Pulmonary artery endothelial cell (primary cell): ENCODE data around the gene FBXL20. TPM values are rescaled to one million over a fixed set of nuclear protein-coding genes. Genes with fewer than 3 reads are reported as not detected.
"Not testable (repeated sequence)": the region's sequence is repeated elsewhere in the genome, so short reads cannot be mapped to it uniquely, and the experiment has no call there.

Experiments
- DNase-seq: peaks from one replicate; pipeline ENCODE4 v3.0.0-alpha.2; 2011; ENCODE audit warnings: low read depth, low spot score
- total RNA-seq: library from RNA; depleted of rRNA; stranded (reverse); fragments of >200 nt; gene quantifications from 2 replicates; pipeline ENCODE4 v1.2.3, GENCODE V29; 2014

Gene FBXL20
- total RNA-seq, 1 donor from 2014 or later: 7.2 TPM

DNA sequence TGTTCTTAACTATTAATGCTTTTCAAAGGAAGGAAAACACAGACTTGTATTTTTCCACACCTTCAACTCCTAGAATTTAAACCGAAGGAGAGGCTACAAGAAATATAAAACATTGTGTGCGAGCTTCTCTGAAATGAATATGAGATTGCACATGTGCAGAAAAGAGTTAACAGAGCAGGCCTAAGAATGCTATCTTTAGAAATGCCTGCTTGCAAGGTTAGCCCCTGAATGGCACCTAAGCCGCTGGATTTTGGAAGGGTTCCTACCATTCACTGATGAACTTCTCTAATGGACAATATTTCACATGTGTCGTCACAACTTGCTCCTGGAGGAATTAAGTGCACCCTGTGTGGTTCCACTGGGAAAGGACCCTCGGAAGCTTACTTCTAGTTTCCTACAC is 69.3 kb downstream of the FBXL20 start:
- no peak for DNase-seq

GRCh38 chr17:39328815-39329214 is 72.6 kb downstream of the FBXL20 start:
- no peak for DNase-seq

- no peak for DNase-seq
These were observed 74.3 kb downstream of the FBXL20 start for GRCh38 chr17:39327109-39327508.

GRCh38 chr17:39325528-39326240 is 75.7 kb downstream of the FBXL20 start:
- no peak for DNase-seq

- DNase-seq: no peak
These were observed 82.8 kb downstream of the FBXL20 start for GRCh38 chr17:39318636-39319035.

DNA sequence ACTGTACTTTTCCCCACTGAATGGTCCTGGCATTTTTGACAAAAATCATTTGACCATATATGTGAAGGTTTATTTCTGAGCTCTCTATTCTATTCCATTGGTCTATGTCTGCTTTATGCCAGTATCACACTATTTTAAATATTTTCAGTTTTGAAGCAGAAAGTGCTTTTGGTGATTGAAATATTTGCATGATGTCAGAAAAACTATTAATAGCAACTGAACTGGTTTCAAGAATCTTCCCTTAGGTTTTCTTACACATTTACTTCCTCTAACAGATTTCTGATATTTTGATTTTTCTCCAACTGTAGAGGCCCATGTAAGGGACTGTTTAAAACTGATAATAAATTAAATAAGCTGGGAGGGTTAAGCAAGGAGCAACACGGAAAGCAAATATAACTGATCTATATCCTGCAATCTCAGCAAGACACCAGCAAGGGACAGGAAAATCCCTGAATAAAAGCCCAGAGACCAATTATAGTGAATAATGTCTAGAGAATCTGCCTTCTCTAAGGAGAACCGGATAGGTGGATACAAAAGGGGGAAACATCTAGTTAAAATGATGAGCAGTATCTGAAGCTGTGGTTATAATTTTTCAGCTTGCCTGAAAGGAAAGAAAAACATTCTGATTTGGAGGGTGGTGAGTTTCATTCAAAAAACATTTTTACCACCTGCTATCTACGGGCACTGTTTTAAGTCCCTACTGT is 94.8 kb downstream of the FBXL20 start:
- no peak for DNase-seq

GRCh38 chr17:39305978-39306377 is 95.4 kb downstream of the FBXL20 start:
- DNase-seq: no peak

DNA sequence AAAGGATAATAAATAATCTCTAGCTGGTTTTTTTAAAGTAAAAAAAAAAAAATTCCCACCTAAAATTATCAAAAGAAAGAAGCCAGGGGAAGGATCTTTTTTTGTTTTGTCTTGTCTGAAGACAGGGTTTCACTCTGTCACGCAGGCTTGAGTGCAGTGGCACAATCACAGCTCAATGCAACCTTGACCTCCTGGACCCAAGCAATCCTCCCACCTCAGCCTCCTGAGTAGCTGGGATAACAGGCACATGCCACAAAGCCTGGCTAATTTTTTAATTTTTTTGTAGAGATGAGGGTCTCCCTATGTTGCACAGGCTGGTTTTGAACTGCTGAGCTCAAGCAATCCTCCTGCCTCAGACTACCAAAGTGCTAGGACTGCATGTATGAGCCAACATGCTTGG is 97.2 kb downstream of the FBXL20 start:
- no peak for DNase-seq

DNA sequence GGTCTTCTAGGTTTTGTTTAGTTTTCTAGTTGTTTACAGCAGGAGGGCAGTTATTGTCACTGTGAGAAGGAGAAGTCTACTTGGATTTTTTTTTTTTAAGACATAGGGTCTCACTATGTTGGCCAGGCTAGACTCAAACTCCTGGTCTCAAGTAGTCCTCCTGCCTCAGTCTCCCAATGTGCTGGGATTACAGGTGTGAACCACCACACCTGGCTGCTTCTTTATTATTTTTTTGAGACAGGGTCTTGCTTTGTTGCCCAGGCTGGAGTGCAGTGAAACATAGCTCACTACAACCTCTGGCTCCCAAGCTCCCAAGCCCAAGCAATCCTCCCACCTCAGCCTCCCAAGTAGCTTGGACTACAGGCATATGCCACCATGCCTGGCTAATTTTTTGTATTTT is 107.4 kb downstream of the FBXL20 start:
- no peak for DNase-seq

- DNase-seq: not testable (repeated sequence)
These were observed 108.9 kb downstream of the FBXL20 start for GRCh38 chr17:39292546-39292945.

DNA sequence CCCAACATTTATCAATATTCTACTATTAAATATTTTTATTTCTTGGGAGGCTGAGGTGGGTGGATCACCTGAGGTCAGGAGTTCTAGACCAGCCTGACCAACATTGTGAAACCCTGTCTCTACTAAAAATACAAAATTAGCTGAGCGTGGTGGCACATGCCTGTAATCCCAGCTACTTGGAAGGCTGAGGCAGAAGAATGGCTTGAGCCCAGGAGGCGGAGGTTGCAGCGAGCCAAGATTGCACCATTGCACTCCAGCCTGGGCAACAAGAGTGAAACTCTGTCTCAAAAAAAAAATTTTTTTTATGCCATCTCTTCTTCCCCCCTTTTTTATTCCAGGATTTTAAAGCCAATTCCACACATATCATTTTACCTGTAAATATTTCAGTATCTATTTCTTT is 114.9 kb downstream of the FBXL20 start:
- DNase-seq: not testable (repeated sequence)

GRCh38 chr17:39284685-39285084 is 116.7 kb downstream of the FBXL20 start:
- no peak for DNase-seq

DNA sequence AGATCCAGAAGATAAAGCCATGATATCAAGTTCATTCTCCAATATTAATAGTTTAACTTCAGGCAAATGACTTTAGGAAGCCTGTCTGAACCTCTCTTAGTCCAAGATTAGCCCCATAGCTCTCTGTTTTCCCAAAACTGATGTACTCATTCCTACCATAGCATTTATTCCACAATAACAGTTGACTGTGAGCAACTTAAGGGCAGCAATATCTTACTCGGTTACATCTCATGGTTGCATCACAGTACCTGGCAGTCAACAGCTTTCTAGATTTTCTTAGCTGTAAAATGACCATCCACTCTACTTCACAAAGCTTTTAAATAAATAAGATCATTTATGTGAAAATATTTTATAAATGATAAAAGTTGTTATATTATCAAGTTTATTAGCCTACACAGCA is 117.5 kb downstream of the FBXL20 start:
- no peak for DNase-seq

- DNase-seq: no peak
These were observed 118.3 kb downstream of the FBXL20 start for GRCh38 chr17:39283098-39283497.

- DNase-seq: no peak
These were observed 119.6 kb downstream of the FBXL20 start for GRCh38 chr17:39281806-39282205.

- DNase-seq: not testable (repeated sequence)
These were observed 123.2 kb downstream of the FBXL20 start for GRCh38 chr17:39278246-39278645.

- no peak for DNase-seq
These were observed 124.3 kb downstream of the FBXL20 start for GRCh38 chr17:39277110-39277509.

GRCh38 chr17:39276113-39276512 is 125.3 kb downstream of the FBXL20 start:
- DNase-seq: no peak

DNA sequence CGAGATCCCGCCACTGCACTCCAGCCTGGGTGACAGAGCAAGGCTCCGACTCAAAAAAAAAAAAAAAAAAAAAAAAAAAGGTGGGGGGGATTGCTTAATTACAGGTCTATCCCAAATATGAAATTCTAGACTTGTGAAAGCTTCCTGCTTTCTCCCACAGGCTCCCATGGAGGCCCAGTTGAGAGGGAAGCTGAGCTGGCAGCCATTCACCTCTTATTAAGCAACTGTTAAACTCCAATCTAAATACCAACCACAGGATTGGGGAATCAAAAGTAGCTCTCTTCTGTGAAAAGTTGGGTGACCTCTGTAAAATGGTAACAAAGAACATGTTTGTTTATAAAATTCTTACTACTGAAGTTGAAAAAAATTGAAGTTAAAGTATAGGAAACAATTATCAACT is 129.9 kb downstream of the FBXL20 start:
- DNase-seq: no peak

DNA sequence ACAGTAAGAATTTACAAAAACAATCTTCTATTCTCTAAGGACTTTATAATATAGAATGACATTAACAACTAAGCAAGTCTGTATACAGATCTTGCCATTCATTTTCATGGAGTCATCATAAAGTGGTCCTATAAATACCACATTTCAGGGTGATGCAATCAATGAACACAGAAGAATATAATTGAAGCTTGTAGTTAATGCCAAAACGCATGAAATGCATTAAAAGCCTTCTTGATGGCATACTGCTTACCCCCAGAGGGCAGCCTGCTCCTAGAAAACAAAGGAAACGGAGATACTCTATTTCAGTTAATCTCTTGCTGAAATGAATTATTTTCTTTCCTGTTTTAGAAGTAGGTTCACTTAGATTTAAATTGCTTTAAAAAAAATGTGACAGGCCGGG is 130.5 kb downstream of the FBXL20 start:
- DNase-seq: no peak

- DNase-seq: no peak
These were observed 137.3 kb downstream of the FBXL20 start for GRCh38 chr17:39264119-39264518.

DNA sequence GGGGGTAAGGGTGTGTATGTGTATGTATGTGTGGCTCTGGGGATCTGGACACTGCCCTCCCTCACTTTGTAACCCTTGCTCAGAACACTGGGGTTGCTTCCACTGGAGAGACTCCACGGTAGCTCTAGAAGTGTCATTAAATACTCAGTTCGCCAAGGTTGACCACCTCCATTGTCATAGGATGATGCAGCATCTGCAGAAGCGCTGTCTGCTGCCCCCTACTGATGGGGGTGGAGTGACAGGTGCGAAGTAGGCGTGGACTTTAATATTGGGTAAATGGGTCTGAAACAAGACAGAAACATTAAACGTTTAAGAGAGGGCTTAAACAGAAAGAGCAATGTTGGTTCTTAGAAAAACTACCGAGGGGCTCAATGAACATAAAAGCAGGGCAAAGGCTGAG is 140.1 kb downstream of the FBXL20 start:
- no peak for DNase-seq

GRCh38 chr17:39252788-39253460 is 148.5 kb downstream of the FBXL20 start:
- no peak for DNase-seq
